ENCODE measurements around the gene CTPS1. TPM values are rescaled to one million over a fixed set of nuclear protein-coding genes. Genes with fewer than 3 reads are reported as not detected.

CTPS1 gene
- polyA plus RNA-seq, 1 donor from 2014 or later: 76.1 TPM

DNA sequence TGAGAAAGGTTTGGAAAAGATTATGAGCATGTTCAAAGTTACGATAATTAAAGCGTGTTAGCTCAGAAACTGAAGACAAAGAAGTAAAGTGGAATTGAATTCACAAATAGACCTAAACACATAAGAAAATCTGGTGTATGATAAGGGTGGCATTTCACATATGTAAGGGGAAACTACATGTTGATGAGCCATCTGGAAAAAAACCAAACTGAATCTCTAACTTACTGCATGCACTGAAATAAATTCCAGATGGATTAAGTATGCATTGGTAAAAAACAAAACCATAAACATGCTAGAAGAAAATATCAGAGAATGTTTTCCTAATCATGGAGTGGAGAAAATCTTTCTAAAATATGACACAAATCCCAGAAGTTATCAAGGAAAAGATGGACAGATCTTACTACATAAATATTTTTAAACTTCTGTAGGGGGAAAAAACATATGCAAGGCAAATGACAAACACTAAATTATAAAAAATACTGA, 34.0 kb upstream of the CTPS1 start:
- Histone ChIP-seq H3K27ac (ENCODE audit: low read length) (no peak overlapping the region), H4K20me1 (ENCODE audit: insufficient read depth) (no peaks in the 10 kb centered on the region), H3F3A (ENCODE audit: insufficient read depth, low read length, poor library complexity, severe bottlenecking) (no peaks in the 10 kb centered on the region), H3K36me3 (ENCODE audit: insufficient read depth, low read length) (no peaks in the 10 kb centered on the region), H3K4me3 (ENCODE audit: low read length) (no peak overlapping the region), H3K9ac (ENCODE audit: low read length) (no peak overlapping the region), H3K79me2 (replicated peaks; ENCODE audit: insufficient read depth, low read length) (no peaks in the 10 kb centered on the region), H3K9me3 (ENCODE audit: low read length) (no peaks in the 10 kb centered on the region), H3K27me3 (ENCODE audit: insufficient read depth, low read depth, low read length) (no peaks in the 10 kb centered on the region), H2AFZ (ENCODE audit: low read depth, low read length) (no peak overlapping the region), H3K4me2 (ENCODE audit: low read length) (no peak overlapping the region), H3K9me2 (ENCODE audit: insufficient read depth, low read length) (no peaks in the 10 kb centered on the region)
- no peak for TF ChIP-seq TAF1 (IDR thresholded peaks at IDR 0.05; ENCODE audit: low read depth)

- TF ChIP-seq POLR2AphosphoS5 (IDR thresholded peaks at IDR 0.05) (no peak), SMC3 (conservative IDR thresholded peaks at IDR 0.05; ENCODE audit: poor library complexity) (no peak), EZH2 (IDR thresholded peaks at IDR 0.05; ENCODE audit: borderline replicate concordance, insufficient read depth, low read length, poor library complexity, severe bottlenecking) (no peak)
- TF ChIP-seq, protein P1, sequence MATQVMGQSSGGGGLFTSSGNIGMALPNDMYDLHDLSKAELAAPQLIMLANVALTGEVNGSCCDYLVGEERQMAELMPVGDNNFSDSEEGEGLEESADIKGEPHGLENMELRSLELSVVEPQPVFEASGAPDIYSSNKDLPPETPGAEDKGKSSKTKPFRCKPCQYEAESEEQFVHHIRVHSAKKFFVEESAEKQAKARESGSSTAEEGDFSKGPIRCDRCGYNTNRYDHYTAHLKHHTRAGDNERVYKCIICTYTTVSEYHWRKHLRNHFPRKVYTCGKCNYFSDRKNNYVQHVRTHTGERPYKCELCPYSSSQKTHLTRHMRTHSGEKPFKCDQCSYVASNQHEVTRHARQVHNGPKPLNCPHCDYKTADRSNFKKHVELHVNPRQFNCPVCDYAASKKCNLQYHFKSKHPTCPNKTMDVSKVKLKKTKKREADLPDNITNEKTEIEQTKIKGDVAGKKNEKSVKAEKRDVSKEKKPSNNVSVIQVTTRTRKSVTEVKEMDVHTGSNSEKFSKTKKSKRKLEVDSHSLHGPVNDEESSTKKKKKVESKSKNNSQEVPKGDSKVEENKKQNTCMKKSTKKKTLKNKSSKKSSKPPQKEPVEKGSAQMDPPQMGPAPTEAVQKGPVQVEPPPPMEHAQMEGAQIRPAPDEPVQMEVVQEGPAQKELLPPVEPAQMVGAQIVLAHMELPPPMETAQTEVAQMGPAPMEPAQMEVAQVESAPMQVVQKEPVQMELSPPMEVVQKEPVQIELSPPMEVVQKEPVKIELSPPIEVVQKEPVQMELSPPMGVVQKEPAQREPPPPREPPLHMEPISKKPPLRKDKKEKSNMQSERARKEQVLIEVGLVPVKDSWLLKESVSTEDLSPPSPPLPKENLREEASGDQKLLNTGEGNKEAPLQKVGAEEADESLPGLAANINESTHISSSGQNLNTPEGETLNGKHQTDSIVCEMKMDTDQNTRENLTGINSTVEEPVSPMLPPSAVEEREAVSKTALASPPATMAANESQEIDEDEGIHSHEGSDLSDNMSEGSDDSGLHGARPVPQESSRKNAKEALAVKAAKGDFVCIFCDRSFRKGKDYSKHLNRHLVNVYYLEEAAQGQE (IDR thresholded peaks at IDR 0.05; ENCODE audit: borderline replicate concordance): no peak
- Histone ChIP-seq H4K20me1 (ENCODE audit: insufficient read depth) (no peaks in the 10 kb centered on the region), H3K4me3 (ENCODE audit: low read length) (no peak overlapping the region), H3K79me2 (replicated peaks; ENCODE audit: insufficient read depth, low read length) (no peaks in the 10 kb centered on the region), H3K9ac (ENCODE audit: low read length) (no peak overlapping the region), H3K27me3 (ENCODE audit: insufficient read depth, low read depth, low read length) (no peaks in the 10 kb centered on the region), H3K27ac (ENCODE audit: low read length) (no peak overlapping the region), H3F3A (ENCODE audit: insufficient read depth, low read length, poor library complexity, severe bottlenecking) (no peaks in the 10 kb centered on the region), H3K36me3 (ENCODE audit: insufficient read depth, low read length) (no peaks in the 10 kb centered on the region), H3K4me2 (ENCODE audit: low read length) (no peak overlapping the region), H3K9me3 (ENCODE audit: low read length) (no peaks in the 10 kb centered on the region), H2AFZ (ENCODE audit: low read depth, low read length) (no peak overlapping the region), H3K9me2 (ENCODE audit: insufficient read depth, low read length) (no peaks in the 10 kb centered on the region)
These were observed 30.6 kb upstream of the CTPS1 start for GRCh38 chr1:40948741-40949443.

GRCh38 chr1:40949563-40949962, 29.9 kb upstream of the CTPS1 start:
- H2AFZ ChIP-seq (ENCODE audit: low read depth, low read length): no peak overlapping the region
- no peak overlapping the region for H3K9ac ChIP-seq (ENCODE audit: low read length)
- TF ChIP-seq SMC3 (conservative IDR thresholded peaks at IDR 0.05; ENCODE audit: poor library complexity): no peak
- no peak for TF ChIP-seq TAF1 (IDR thresholded peaks at IDR 0.05; ENCODE audit: low read depth)
- no peak for TF ChIP-seq RAD21 (conservative IDR thresholded peaks at IDR 0.05)
- H3K36me3 ChIP-seq (ENCODE audit: insufficient read depth, low read length): no peaks in the 10 kb centered on the region
- no peaks in the 10 kb centered on the region for H3K9me3 ChIP-seq (ENCODE audit: low read length)
- no peaks in the 10 kb centered on the region for H3K27me3 ChIP-seq (ENCODE audit: insufficient read depth, low read depth, low read length)
- no peaks in the 10 kb centered on the region for H3K79me2 ChIP-seq (replicated peaks; ENCODE audit: insufficient read depth, low read length)
- no peak overlapping the region for H3K27ac ChIP-seq (ENCODE audit: low read length)
- no peaks in the 10 kb centered on the region for H4K20me1 ChIP-seq (ENCODE audit: insufficient read depth)
- H3K4me3 ChIP-seq (ENCODE audit: low read length): no peak overlapping the region
- no peaks in the 10 kb centered on the region for H3K9me2 ChIP-seq (ENCODE audit: insufficient read depth, low read length)
- no peak overlapping the region for H3K4me2 ChIP-seq (ENCODE audit: low read length)
- no peaks in the 10 kb centered on the region for H3F3A ChIP-seq (ENCODE audit: insufficient read depth, low read length, poor library complexity, severe bottlenecking)
